Measurements from ENCODE around the gene FAM149B1. TPM values are rescaled to one million over a fixed set of nuclear protein-coding genes. Genes with fewer than 3 reads are reported as not detected.
A peak's percentile ranks its signal among the peaks of the same experiment; 100 is the strongest.

Gene FAM149B1
- total RNA-seq, 1 donor, result 33.7 TPM

DNA sequence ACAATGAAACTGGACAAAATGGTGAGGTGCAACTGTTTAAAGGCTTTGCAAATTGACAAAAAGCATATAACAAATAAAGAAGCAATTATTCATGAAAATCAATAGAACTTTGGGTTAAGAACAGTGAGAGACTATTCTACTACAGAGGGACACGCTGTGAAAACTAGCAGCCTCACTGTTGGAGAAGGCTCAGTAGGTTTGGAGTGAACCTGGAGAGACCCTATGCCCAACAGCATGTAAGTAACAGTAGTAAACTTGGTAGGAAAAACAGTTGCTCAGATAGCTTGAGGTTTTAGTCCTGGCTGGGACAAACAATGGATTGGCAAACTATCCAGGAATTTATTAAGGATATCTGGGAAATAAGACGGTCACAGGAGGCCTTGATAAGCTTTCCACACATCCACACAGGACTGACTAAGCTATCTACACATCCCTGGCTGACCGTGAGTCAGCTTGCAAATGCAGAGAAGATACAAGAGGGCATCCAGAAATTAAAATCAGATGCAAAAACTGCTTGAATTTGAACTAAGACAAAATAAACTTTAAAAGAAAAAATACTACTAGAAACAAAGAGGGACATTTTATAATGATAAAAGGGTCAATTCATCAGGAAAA is 15.9 kb downstream of the FAM149B1 start:
- Histone ChIP-seq H3K79me2 (ENCODE audit: insufficient read depth, low read length) (no peaks in the 10 kb centered on the region), H3K4me3 (ENCODE audit: insufficient read depth, low read length) (no peak overlapping the region), H2AFZ (ENCODE audit: low read length) (no peak overlapping the region), H3K36me3 (ENCODE audit: insufficient read depth, low read length) (peaks cover 21% of the 10 kb centered on the region), H3K27me3 (ENCODE audit: insufficient read depth, low read length) (no peaks in the 10 kb centered on the region), H3K4me2 (ENCODE audit: insufficient read depth, low read length) (peak overlapping the region; percentile 14), H3K9me3 (ENCODE audit: low read depth, low read length) (no peaks in the 10 kb centered on the region), H3K27ac (ENCODE audit: low read depth, low read length) (peak overlapping the region; percentile 46), H3K4me1 (ENCODE audit: insufficient read depth, low read length) (peaks cover 12% of the 10 kb centered on the region), H4K20me1 (ENCODE audit: insufficient read depth, low read length) (no peaks in the 10 kb centered on the region)
- TF ChIP-seq, protein P1, sequence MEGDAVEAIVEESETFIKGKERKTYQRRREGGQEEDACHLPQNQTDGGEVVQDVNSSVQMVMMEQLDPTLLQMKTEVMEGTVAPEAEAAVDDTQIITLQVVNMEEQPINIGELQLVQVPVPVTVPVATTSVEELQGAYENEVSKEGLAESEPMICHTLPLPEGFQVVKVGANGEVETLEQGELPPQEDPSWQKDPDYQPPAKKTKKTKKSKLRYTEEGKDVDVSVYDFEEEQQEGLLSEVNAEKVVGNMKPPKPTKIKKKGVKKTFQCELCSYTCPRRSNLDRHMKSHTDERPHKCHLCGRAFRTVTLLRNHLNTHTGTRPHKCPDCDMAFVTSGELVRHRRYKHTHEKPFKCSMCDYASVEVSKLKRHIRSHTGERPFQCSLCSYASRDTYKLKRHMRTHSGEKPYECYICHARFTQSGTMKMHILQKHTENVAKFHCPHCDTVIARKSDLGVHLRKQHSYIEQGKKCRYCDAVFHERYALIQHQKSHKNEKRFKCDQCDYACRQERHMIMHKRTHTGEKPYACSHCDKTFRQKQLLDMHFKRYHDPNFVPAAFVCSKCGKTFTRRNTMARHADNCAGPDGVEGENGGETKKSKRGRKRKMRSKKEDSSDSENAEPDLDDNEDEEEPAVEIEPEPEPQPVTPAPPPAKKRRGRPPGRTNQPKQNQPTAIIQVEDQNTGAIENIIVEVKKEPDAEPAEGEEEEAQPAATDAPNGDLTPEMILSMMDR (IDR thresholded peaks at IDR 0.05; ENCODE audit: extremely low read depth, low read depth, low read length), result no peak
- DNase-seq (ENCODE audit: insufficient read length, low spot score, missing footprints), result peak; percentile 65

DNA sequence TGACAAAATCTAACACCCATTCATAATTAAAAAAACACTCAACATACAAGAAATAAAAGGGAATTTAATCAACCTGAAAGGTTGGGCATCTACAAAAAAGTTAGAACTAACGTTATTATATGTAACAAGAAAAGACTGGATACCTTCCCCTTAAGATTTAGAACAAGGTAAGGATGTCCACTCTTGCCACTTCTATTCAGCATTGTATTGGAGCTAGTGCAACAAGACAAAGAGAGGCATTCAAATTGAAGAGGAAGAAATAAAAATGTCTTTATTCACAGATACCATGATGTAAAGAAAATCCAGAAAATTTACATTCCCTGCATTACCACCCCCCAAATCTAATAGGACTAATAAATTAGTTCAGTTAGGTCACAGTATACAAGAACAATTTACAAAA is 18.3 kb downstream of the FAM149B1 start:
- TF ChIP-seq, protein P1 (IDR thresholded peaks at IDR 0.05; ENCODE audit: extremely low read depth, low read depth, low read length), result no peak
- no peak overlapping the region for H2AFZ ChIP-seq (ENCODE audit: low read length)
- H3K27me3 ChIP-seq (ENCODE audit: insufficient read depth, low read length), result no peaks in the 10 kb centered on the region
- H3K9me3 ChIP-seq (ENCODE audit: low read depth, low read length), result no peaks in the 10 kb centered on the region
- DNase-seq (ENCODE audit: insufficient read length, low spot score, missing footprints), result no peak
- H3K36me3 ChIP-seq (ENCODE audit: insufficient read depth, low read length), result peaks cover 6% of the 10 kb centered on the region
- no peaks in the 10 kb centered on the region for H4K20me1 ChIP-seq (ENCODE audit: insufficient read depth, low read length)
- no peaks in the 10 kb centered on the region for H3K79me2 ChIP-seq (ENCODE audit: insufficient read depth, low read length)
- H3K4me3 ChIP-seq (ENCODE audit: insufficient read depth, low read length), result no peak overlapping the region
- H3K4me1 ChIP-seq (ENCODE audit: insufficient read depth, low read length), result peaks cover 12% of the 10 kb centered on the region
- no peak overlapping the region for H3K27ac ChIP-seq (ENCODE audit: low read depth, low read length)
- H3K4me2 ChIP-seq (ENCODE audit: insufficient read depth, low read length), result no peak overlapping the region

DNA sequence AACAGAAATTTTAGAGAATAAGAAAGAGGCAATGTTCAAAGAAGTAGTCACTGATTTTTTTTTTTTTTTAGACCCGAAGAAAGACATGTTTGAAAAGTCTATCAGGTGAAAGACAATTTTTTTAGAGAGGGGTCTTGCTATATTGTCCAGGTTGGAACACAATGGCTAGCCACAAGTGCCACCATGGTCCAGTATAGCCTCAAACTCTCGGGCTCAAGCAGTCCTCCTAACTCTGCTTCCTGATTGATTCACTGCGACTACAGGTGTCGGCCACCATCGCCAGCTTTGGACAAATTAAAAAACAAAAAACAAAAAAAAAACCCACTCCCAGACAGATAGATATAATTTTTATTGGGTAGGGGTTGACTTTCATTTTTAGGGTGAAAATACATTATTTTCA is 22.3 kb downstream of the FAM149B1 start:
- Histone ChIP-seq H3K4me3 (ENCODE audit: insufficient read depth, low read length) (no peak overlapping the region), H4K20me1 (ENCODE audit: insufficient read depth, low read length) (no peaks in the 10 kb centered on the region), H3K9me3 (ENCODE audit: low read depth, low read length) (no peaks in the 10 kb centered on the region), H3K79me2 (ENCODE audit: insufficient read depth, low read length) (no peaks in the 10 kb centered on the region), H3K4me1 (ENCODE audit: insufficient read depth, low read length) (no peaks in the 10 kb centered on the region), H3K4me2 (ENCODE audit: insufficient read depth, low read length) (no peak overlapping the region), H3K27ac (ENCODE audit: low read depth, low read length) (no peak overlapping the region), H2AFZ (ENCODE audit: low read length) (no peak overlapping the region), H3K27me3 (ENCODE audit: insufficient read depth, low read length) (no peaks in the 10 kb centered on the region), H3K36me3 (ENCODE audit: insufficient read depth, low read length) (peaks cover 17% of the 10 kb centered on the region)
- no peak for DNase-seq (ENCODE audit: insufficient read length, low spot score, missing footprints)
- TF ChIP-seq, protein P1 (IDR thresholded peaks at IDR 0.05; ENCODE audit: extremely low read depth, low read depth, low read length), result no peak

DNA sequence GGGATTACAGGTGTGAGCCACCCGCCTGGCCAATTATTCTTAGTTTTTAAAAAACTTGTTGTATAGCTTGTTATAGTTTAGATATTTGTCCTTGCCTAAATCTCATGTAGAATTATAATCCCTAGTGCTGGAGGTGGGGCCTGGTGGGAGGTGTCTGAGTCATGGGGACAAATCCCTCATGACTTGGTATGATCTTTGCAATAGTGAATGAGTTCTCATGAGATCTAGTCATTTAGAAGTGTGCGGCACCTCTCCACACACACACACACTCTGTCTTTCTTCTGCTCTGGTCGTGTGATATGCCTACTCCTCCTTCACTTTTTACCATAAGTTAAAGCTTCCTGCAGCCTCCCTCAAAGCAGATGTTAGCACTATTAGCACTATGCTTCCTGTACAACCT is 37.2 kb downstream of the FAM149B1 start:
- H3K4me1 ChIP-seq (ENCODE audit: insufficient read depth, low read length), result no peaks in the 10 kb centered on the region
- no peaks in the 10 kb centered on the region for H3K9me3 ChIP-seq (ENCODE audit: low read depth, low read length)
- no peak for DNase-seq (ENCODE audit: insufficient read length, low spot score, missing footprints)
- no peak overlapping the region for H2AFZ ChIP-seq (ENCODE audit: low read length)
- peaks cover 8% of the 10 kb centered on the region for H3K36me3 ChIP-seq (ENCODE audit: insufficient read depth, low read length)
- H3K27me3 ChIP-seq (ENCODE audit: insufficient read depth, low read length), result no peaks in the 10 kb centered on the region
- no peaks in the 10 kb centered on the region for H4K20me1 ChIP-seq (ENCODE audit: insufficient read depth, low read length)
- TF ChIP-seq, protein P1 (IDR thresholded peaks at IDR 0.05; ENCODE audit: extremely low read depth, low read depth, low read length), result no peak
- H3K79me2 ChIP-seq (ENCODE audit: insufficient read depth, low read length), result no peaks in the 10 kb centered on the region
- H3K27ac ChIP-seq (ENCODE audit: low read depth, low read length), result no peak overlapping the region
- H3K4me2 ChIP-seq (ENCODE audit: insufficient read depth, low read length), result no peak overlapping the region
- no peak overlapping the region for H3K4me3 ChIP-seq (ENCODE audit: insufficient read depth, low read length)

Measured in osteoblast (primary cell).